B cell (primary cell): ENCODE data around the gene DUSP7. TPM values are rescaled to one million over a fixed set of nuclear protein-coding genes. Genes with fewer than 3 reads are reported as not detected.

ENCODE experiments used
- ATAC-seq: fragments of 200-7000 bp; cut with Tn5 transposase; one replicate; pipeline ENCODE4 v1.10.0; 2021; ENCODE audit warnings: low read depth, mild to moderate bottlenecking, moderate number of reproducible peaks, moderate library complexity
- CTCF ChIA-PET: fragments of 350-600 bp; sonication (Branson Sonifier 250); formaldehyde crosslinking; loops from one replicate; lab custom pipeline; 2021; ENCODE audit warnings: antibody characterized with exemption, inconsistent platforms; lab: Charles Lee
- POLR2A ChIA-PET: fragments of 350-600 bp; sonication (Branson Sonifier 250); formaldehyde crosslinking; loops from one replicate; lab custom pipeline; 2021; ENCODE audit warnings: antibody characterized with exemption; lab: Charles Lee
- DNase-seq: peaks from one replicate; pipeline ENCODE4 v3.0.0; 2013
- H2AFZ ChIP-seq: 2 replicates; pipeline ENCODE4 v1.6.1; 2012; ENCODE audit warnings: mild to moderate bottlenecking, low read depth, low read length; ENCODE audit not compliant: insufficient read depth, poor library complexity, severe bottlenecking
- H3K27ac ChIP-seq, 2 donors: 1 replicate in 1 of 2; 2 replicates in 1 of 2; pipeline ENCODE4 v1.5.1; 2012 to 2013; ENCODE audit warnings: low read length in 2 of 2, mild to moderate bottlenecking in 2 of 2, moderate library complexity in 1 of 2
- H3K27me3 ChIP-seq, 4 experiments: fragments of 200-600 bp in 1 of 4; sonication (generic) in 1 of 4; replicated peaks in 1 of 4; 1 replicate in 2 of 4; 2 replicates in 2 of 4; pipeline versions ENCODE4 v1.6.1 to v1.7.0; 2013 to 2016; ENCODE audit warnings: low read length in 3 of 4, mild to moderate bottlenecking in 2 of 4, mixed read lengths in 1 of 4, moderate library complexity in 1 of 4; ENCODE audit not compliant: insufficient read depth in 4 of 4, control insufficient read depth in 3 of 4; ENCODE audit errors: control extremely low read depth in 1 of 4
- H3K36me3 ChIP-seq, 2 experiments: replicated peaks in 1 of 2; 1 replicate in 1 of 2; 2 replicates in 1 of 2; pipeline versions ENCODE4 v1.6.1 to v1.7.1; 2013; ENCODE audit warnings: low read length in 1 of 2; ENCODE audit not compliant: insufficient read depth in 2 of 2, control insufficient read depth in 1 of 2; ENCODE audit errors: control extremely low read depth in 1 of 2, extremely low read depth in 1 of 2
- H3K4me1 ChIP-seq, 2 donors: fragments of 200-600 bp in 1 of 2; sonication (generic) in 1 of 2; 1 replicate in 1 of 2; 2 replicates in 1 of 2; pipeline versions ENCODE4 v1.5.1 to v1.6.1; 2013 to 2017; ENCODE audit warnings: low read length in 2 of 2; ENCODE audit not compliant: control insufficient read depth in 2 of 2, insufficient read depth in 2 of 2
- H3K4me2 ChIP-seq: replicated peaks from 2 replicates; pipeline ENCODE3; 2012; ENCODE audit warnings: mild to moderate bottlenecking, low read depth, low read length; ENCODE audit not compliant: poor library complexity, severe bottlenecking
- H3K4me3 ChIP-seq, 5 experiments: fragments of 200-600 bp in 1 of 5; sonication (generic) in 1 of 5; 1 replicate in 3 of 5; 2 replicates in 2 of 5; pipeline versions ENCODE4 v1.5.1 to v1.7.0; 2011 to 2016; ENCODE audit warnings: low read length in 4 of 5, mild to moderate bottlenecking in 4 of 5, low read depth in 2 of 5, control low read depth in 1 of 5, moderate library complexity in 1 of 5; ENCODE audit not compliant: insufficient read depth in 1 of 5; ENCODE audit errors: control extremely low read depth in 1 of 5, extremely low read depth in 1 of 5
- H3K79me2 ChIP-seq: fragments of 200-600 bp; sonication (generic); one replicate; pipeline ENCODE4 v1.6.0; 2016; ENCODE audit warnings: low read length; ENCODE audit not compliant: control insufficient read depth, insufficient read depth
- H3K9ac ChIP-seq: fragments of 200-600 bp; sonication (generic); 2 replicates; pipeline ENCODE4 v1.6.1; 2017; ENCODE audit warnings: mild to moderate bottlenecking, low read length, moderate library complexity
- H3K9me3 ChIP-seq, 3 donors: one replicate each; pipeline versions ENCODE4 v1.6.1 to v1.7.1; 2013; ENCODE audit warnings: low read length in 2 of 3; ENCODE audit not compliant: control insufficient read depth in 2 of 3, insufficient read depth in 1 of 3; ENCODE audit errors: control extremely low read depth in 1 of 3
- H4K20me1 ChIP-seq: 2 replicates; pipeline ENCODE4 v1.6.0; 2012; ENCODE audit warnings: mild to moderate bottlenecking, low read length; ENCODE audit not compliant: insufficient read depth, control insufficient read depth, poor library complexity, severe bottlenecking
- H3K27ac Mint-ChIP-seq: one replicate; pipeline ENCODE4 v1.8.0; 2021; ENCODE audit warnings: mixed read lengths
- H3K27me3 Mint-ChIP-seq: one replicate; pipeline ENCODE4 v1.8.0; 2021; ENCODE audit warnings: mixed read lengths
- H3K4me1 Mint-ChIP-seq: one replicate; pipeline ENCODE4 v1.8.0; 2021; ENCODE audit warnings: mixed read lengths
- H3K4me3 Mint-ChIP-seq: one replicate; pipeline ENCODE4 v1.8.0; 2021; ENCODE audit warnings: mixed read lengths
- H3K9me3 Mint-ChIP-seq: one replicate; pipeline ENCODE4 v1.8.0; 2022; ENCODE audit warnings: mixed read lengths; ENCODE audit not compliant: insufficient read depth
- CTCF ChIP-seq: fragments of 200-600 bp; IDR thresholded peaks from one replicate; pipeline ENCODE4 v1.8.0; 2022; ENCODE audit warnings: antibody characterized with exemption, mild to moderate bottlenecking
- EZH2 ChIP-seq: IDR thresholded peaks from 2 replicates; pipeline ENCODE4 v1.6.1; 2012; ENCODE audit warnings: borderline replicate concordance, low read depth, mild to moderate bottlenecking, moderate library complexity, low read length; ENCODE audit not compliant: insufficient read depth, poor library complexity, severe bottlenecking
- WGBS: methylation state at CpG from one replicate; pipeline ENCODE4 v1.1.5; 2013; ENCODE audit warnings: missing lambda C conversion rate; ENCODE audit not compliant: insufficient coverage; 5-methylcytosine and 5-hydroxymethylcytosine counted together
- intact Hi-C: fragments of 100-400 bp; cut with micrococcal nuclease; formaldehyde crosslinking; loops from one replicate; pipeline ENCODE4 v1.10.0; 2022
- polyA plus RNA-seq: library from polyadenylated mRNA; depleted of rRNA; stranded (reverse); fragments of >200 nt; gene quantifications from 2 replicates; pipeline ENCODE4 v1.2.3, GENCODE V29; 2012
- total RNA-seq, 2 donors: library from RNA; stranded (reverse); fragments of 120-200 nt in 1 of 2; gene quantifications; 1 replicate in 1 of 2; 2 replicates in 1 of 2; pipeline versions ENCODE4 v1.2.3 to v1.2.4, GENCODE V29; 2013 to 2022

DUSP7 gene
- total and polyA plus RNA-seq, 2 donors (not counting 1 experiment from before 2014, with no cell fraction given), result 5.1 to 6.9 TPM

- H3K27ac Mint-ChIP-seq, result no peak overlapping the region
Measured at GRCh38 chr3:52007291-52007690, 49.1 kb downstream of the DUSP7 start.

GRCh38 chr3:52006820-52007133 is 49.6 kb downstream of the DUSP7 start:
- no peaks in the 10 kb centered on the region for H3K9me3 ChIP-seq
- peaks cover under 1 to 7% of the 10 kb centered on the region in 2 donors for H3K4me1 ChIP-seq
- no peaks in the 10 kb centered on the region for H3K27me3 Mint-ChIP-seq
- ATAC-seq, result no peak
- no peaks in the 10 kb centered on the region for H3K9me3 Mint-ChIP-seq
- H3K4me2 ChIP-seq, result no peak overlapping the region
- H3K79me2 ChIP-seq, result no peaks in the 10 kb centered on the region
- POLR2A ChIA-PET, result no interaction called here
- TF ChIP-seq CTCF, result no peak
- TF ChIP-seq EZH2, result no peak
- H3K4me1 Mint-ChIP-seq, result no peaks in the 10 kb centered on the region
- no peaks in the 10 kb centered on the region for H3K36me3 ChIP-seq
- intact Hi-C loops, result no loop called here
- H2AFZ ChIP-seq, result no peak overlapping the region
- no peak overlapping the region for H3K27ac Mint-ChIP-seq
- no peaks in the 10 kb centered on the region for H3K27me3 ChIP-seq
- CTCF ChIA-PET, result interaction anchor here (1.8 kb wide), 1 partner anchor 136 kb away, joined by 7 read pairs; no protein-coding TSS in a partner anchor
- no peak for DNase-seq
- H3K9ac ChIP-seq, result no peak overlapping the region
- H4K20me1 ChIP-seq, result no peaks in the 10 kb centered on the region
- H3K4me3 ChIP-seq, result no peak overlapping the region
- no peak overlapping the region for H3K27ac ChIP-seq
- no peak overlapping the region for H3K4me3 Mint-ChIP-seq
- 93% methylated on average over 4 of the region's 6 CpGs for WGBS

More at GRCh38 chr3:52007291-52007690, 49.1 kb downstream of the DUSP7 start:
- DNase-seq (no peak), ATAC-seq (no peak)
- no peaks in the 10 kb centered on the region for H4K20me1 ChIP-seq
- no peaks in the 10 kb centered on the region for H3K79me2 ChIP-seq
- intact Hi-C loops, result no loop called here
- no peaks in the 10 kb centered on the region for H3K9me3 ChIP-seq
- H3K27ac ChIP-seq, result no peak overlapping the region
- Mint-ChIP-seq H3K9me3 (no peaks in the 10 kb centered on the region), H3K4me1 (no peaks in the 10 kb centered on the region), H3K4me3 (no peak overlapping the region), H3K27me3 (no peaks in the 10 kb centered on the region)
- ChIA-PET POLR2A (no interaction called here), CTCF (interaction anchor here (0.6 to 1.8 kb wide), 3 partner anchors 32 to 138 kb away, joined by 3 to 7 read pairs (median 6); partner anchors contain the start of gene ABHD14A)
- H3K36me3 ChIP-seq, result no peaks in the 10 kb centered on the region
- no peak overlapping the region for H3K4me3 ChIP-seq
- peaks cover 0 to 4% of the 10 kb centered on the region in 2 donors for H3K4me1 ChIP-seq
- H3K4me2 ChIP-seq, result no peak overlapping the region
- no peak overlapping the region for H3K9ac ChIP-seq
- no peak for TF ChIP-seq EZH2
- no peak for TF ChIP-seq CTCF
- no peak overlapping the region for H2AFZ ChIP-seq
- H3K27me3 ChIP-seq, result no peaks in the 10 kb centered on the region
- WGBS, result 80% methylated on average over 2 of the region's 4 CpGs
